ENCODE results near the gene KIAA1549.

DNA sequence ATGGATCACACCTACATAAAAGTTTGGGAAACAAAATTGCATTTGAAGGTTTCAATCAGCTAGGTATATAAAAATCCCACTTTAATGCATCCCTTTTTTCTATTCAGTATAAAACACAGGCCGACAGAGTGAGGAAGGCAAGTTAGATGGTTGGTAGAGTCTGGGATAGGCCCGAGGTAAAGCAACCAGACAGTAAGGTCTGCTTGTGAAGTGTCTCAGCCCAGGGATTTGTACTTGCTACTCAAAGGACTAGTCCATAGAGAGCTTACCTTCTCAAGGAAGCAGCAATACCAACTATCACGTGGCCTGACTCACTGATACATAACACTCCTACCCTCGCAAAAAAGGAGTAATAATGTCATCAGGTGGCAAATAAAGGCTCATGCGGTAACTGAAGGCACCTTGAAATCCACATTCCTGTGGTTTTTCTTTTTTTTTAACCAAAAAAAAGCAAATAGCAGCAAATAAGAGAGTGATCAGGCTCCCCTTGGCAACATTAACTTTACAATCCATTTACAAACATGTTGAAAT is 127.0 kb downstream of the KIAA1549 start:
- TF ChIP-seq, protein P1, sequence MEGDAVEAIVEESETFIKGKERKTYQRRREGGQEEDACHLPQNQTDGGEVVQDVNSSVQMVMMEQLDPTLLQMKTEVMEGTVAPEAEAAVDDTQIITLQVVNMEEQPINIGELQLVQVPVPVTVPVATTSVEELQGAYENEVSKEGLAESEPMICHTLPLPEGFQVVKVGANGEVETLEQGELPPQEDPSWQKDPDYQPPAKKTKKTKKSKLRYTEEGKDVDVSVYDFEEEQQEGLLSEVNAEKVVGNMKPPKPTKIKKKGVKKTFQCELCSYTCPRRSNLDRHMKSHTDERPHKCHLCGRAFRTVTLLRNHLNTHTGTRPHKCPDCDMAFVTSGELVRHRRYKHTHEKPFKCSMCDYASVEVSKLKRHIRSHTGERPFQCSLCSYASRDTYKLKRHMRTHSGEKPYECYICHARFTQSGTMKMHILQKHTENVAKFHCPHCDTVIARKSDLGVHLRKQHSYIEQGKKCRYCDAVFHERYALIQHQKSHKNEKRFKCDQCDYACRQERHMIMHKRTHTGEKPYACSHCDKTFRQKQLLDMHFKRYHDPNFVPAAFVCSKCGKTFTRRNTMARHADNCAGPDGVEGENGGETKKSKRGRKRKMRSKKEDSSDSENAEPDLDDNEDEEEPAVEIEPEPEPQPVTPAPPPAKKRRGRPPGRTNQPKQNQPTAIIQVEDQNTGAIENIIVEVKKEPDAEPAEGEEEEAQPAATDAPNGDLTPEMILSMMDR (IDR thresholded peaks at IDR 0.05), result no peak
- no peak for TF ChIP-seq EP300 (IDR thresholded peaks at IDR 0.05)
- no peak for TF ChIP-seq POLR2A (IDR thresholded peaks at IDR 0.05)
- TF ChIP-seq POLR2AphosphoS5 (IDR thresholded peaks at IDR 0.05), result no peak

Measured in suprapubic skin (tissue), 4 donors.